Activated T-helper 1 cell treated with Interleukin-2 at 50 U/mL for 16 hours (primary cell): ENCODE measurements around the gene PLA2G4E.

Experiments
- DNase-seq: peaks from one replicate; pipeline ENCODE4 v3.0.0-alpha.2; 2020; ENCODE audit warnings: low read depth

The PLA2G4E gene

GRCh38 chr15:41954036-41954435 is 66.8 kb downstream of the PLA2G4E start:
- DNase-seq: no peak

GRCh38 chr15:41952013-41952563 is 68.8 kb downstream of the PLA2G4E start:
- no peak for DNase-seq

GRCh38 chr15:41951571-41951970 is 69.3 kb downstream of the PLA2G4E start:
- DNase-seq: no peak

DNA sequence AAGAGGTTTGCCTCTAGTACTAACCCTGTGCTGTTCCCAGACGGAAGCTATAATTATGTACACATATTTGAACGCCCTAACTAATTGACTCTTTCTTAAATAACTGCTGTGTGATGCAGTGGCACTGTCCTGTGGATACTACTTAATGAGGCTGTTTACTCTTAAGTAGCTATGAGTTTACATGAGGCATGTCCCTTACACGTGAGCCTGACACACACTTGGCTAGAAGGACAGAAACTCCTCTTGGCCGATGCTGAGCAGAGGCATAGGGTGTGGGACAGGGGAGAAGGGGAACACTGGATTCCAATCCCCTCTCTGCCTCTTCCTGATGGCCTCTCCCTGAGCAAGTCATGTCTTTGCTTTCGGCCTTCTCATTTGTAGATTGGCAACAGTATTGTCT is 70.4 kb downstream of the PLA2G4E start:
- no peak for DNase-seq

DNA sequence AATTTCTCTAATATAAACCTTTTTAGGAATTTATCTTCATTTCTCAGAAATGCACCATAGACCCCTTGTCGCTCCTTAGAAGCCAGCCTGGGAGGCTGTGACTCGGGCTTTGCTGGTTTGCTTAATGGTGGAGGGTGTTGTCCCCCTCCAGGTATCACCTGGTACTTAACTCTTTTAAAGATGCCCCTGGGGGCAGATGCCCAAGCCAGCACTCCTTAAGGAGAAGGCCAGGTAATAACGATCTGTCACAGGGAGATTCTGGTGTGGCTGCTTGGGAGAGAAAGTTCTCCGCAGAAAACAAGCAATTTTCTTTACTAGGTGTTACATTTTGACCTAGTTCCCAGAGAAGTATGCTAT is 70.7 kb downstream of the PLA2G4E start:
- no peak for DNase-seq

- no peak for DNase-seq
Observed at GRCh38 chr15:41949401-41950126, 71.3 kb downstream of the PLA2G4E start.

- DNase-seq: no peak
Observed at GRCh38 chr15:41948490-41948889, 72.4 kb downstream of the PLA2G4E start.

DNA sequence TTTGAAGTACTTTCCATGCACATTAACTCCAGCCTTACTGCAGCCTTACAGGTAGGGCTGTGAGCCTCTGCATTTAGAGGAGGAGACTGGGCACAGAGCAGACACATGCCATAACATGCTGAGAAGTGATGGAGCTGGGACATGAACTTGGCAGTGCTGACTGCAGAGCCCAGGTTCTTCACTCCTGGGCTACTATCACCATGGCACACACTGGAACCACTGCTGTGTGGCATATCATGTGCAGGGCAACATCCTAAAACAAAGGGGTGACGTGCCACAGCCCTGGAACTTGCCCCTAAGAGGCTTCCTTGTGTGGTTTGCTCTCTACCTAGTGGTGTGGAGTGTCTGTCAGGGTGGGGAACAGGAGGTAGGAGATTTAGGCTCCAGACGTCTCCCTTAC is 73.9 kb downstream of the PLA2G4E start:
- DNase-seq: no peak

GRCh38 chr15:41945731-41946130 is 75.1 kb downstream of the PLA2G4E start:
- no peak for DNase-seq

- DNase-seq: no peak
Observed at GRCh38 chr15:41945221-41945620, 75.6 kb downstream of the PLA2G4E start.

GRCh38 chr15:41944313-41944940 is 76.4 kb downstream of the PLA2G4E start:
- DNase-seq: no peak

DNA sequence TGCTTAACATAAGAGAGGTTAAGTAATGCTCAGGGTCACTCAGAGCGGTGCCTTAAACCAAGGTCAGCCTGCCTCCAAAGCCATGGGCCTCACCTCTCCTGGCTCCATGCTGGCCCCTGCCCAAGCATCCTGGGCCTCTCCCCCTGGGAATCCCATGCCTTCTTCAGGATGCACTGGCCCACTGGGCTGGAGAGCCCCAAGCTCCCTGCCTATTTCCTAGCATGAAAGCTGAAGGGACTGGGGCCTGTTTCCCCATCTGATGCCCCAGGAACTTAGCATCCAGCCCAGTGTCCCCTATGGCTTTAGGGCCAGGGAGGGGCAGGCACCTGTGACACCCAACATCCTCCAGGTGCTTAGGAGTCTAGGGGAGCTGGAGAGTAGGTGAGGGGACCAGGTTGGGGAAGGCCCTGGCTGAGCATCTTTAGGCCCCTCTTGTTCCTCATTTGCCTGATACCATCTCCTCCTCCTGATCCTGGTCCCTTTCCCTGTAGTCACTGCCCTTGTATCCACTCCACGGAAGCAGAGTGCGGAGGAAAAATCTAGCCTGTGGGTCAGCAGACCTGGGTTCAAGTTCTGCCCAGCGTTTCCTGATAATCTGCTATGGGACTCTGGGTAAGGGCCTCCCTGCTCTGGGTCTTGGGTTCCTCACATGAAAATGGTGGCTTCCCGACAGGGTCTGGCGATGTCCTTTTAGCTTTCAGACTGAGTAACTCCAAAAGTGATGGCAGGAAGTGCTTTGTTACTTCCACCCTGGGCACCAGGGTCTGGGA is 77.1 kb downstream of the PLA2G4E start:
- DNase-seq: no peak

GRCh38 chr15:41942886-41943285 is 78.0 kb downstream of the PLA2G4E start:
- no peak for DNase-seq

DNA sequence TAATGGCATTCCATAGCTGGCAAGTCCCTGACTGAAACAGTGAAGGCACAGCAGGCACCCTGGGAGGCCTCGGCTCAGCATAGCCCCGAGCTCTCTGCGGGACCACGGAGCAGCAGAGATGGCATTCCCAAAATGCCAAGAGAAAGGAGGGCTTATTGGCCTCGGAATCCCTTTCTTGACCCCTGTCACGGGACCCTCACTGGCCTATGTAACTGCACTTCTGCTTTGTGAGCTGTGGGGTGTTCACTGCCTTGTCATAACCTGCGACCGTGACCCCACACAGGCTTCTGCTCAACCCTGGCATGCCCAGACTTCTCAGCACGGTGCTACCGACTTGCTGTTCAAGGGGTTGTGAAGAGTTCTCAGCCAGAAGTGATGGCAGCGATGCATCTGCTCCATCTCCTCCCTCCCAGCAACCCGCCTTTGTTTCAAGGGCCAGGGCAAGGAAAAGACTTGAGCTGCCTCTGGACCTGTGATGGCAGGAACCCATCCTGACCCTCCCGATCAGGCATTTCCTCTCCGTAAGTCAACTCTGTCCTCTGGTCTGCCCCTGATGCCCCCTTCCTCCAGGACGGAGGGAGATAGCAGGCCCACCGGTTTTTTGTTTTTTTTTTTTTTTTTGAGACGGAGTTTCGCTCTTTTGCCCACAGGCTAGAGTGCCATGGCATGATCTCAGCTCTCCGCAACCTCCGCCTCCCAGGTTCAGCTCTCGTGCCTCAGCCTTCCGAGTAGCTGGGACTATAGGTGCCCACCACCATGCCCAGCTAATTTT is 79.0 kb downstream of the PLA2G4E start:
- DNase-seq: no peak

DNA sequence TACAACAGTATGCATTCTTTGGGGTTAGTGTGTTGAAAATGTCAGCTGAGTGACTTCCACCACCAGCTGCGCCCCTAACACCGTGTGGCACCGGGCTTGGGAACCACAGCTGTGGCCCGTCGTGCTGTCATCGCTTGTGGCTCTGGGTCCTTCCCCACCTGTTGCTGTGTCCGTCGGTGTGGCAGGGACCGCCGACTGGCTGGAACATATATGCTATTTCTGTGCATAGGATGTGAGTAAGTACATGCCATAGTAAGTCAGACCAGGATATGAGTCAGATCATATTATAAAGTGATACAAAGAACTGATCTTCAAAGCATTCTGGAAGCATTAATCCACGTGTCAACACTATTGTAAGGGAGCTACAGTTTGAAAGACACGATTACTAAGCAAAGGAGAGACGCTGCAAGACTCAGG is 80.4 kb downstream of the PLA2G4E start:
- peak; percentile 13 for DNase-seq

- DNase-seq: no peak
Observed at GRCh38 chr15:41939986-41940385, 80.9 kb downstream of the PLA2G4E start.

DNA sequence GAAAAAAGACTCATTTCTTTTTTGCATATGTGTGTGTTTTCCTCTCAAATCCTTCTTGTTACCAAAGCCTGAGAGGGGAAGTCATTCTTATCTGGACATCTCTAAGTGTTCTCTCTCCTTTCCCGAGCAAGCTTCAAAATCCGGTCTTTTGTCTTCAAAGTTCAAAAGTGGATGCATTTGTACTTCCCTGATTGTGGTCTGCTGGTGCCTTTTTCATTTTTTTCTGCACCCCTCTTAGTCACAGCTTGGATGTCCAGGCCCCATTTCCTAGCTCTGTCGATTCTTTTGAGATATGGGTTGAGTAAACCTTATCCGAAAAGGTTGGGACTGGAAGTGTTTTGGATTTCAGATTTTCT is 83.3 kb downstream of the PLA2G4E start:
- no peak for DNase-seq

GRCh38 chr15:41936649-41937567 is 83.9 kb downstream of the PLA2G4E start:
- peak; percentile 66 for DNase-seq

GRCh38 chr15:41936155-41936554 is 84.7 kb downstream of the PLA2G4E start:
- DNase-seq: no peak

GRCh38 chr15:41935566-41936020 is 85.2 kb downstream of the PLA2G4E start:
- no peak for DNase-seq

DNA sequence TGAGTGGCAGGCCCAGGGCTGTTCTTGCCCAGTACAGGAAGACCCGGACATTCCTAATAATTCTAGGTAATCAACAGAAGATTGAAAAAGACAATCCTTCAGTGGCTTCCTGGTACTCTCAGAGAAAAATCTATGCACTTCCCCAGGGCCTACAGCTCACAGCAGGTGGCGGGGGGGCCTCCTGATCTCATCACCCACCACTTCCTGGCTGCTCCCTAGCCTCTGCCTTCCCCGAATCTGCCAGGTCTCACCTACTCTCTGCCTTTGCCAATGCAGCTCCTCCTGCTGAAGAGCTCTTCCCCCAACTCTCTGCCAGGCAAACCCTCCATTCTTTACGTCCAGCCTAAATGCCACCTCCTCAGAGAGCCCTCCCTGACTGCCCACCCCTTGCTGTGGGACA is 86.0 kb downstream of the PLA2G4E start:
- DNase-seq: peak; percentile 66
